MCF 10A (cell line): Measurements from ENCODE around the gene TRIM71. TPM values are rescaled to one million over a fixed set of nuclear protein-coding genes. Genes with fewer than 3 reads are reported as not detected.
"Not testable (repeated sequence)": the region's sequence is repeated elsewhere in the genome, so short reads cannot be mapped to it uniquely, and the experiment has no call there.

ENCODE experiments used
- BruUV-seq: library from RNA; stranded (reverse); fragments of 400-500 nt; replicated peaks from 2 replicates; lab custom pipeline; 2021; lab: Mats Ljungman, UMichigan
- CTCF ChIA-PET: fragments of 300-600 bp; sonication (Branson Sonifier 250); formaldehyde crosslinking; extraction: SDS; loops from one replicate; lab custom pipeline; 2021; ENCODE audit warnings: antibody characterized with exemption, inconsistent platforms; lab: Yijun Ruan, JAX
- POLR2A ChIA-PET: fragments of 300-600, 350-650 bp; sonication (Branson Sonifier 250); formaldehyde crosslinking; extraction: SDS; loops from one replicate; lab custom pipeline; 2020; ENCODE audit warnings: antibody characterized with exemption, inconsistent platforms; lab: Yijun Ruan, JAX
- DNase-seq: peaks from one replicate; pipeline ENCODE4 v3.0.0-alpha.2; 2018; ENCODE audit not compliant: unreplicated experiment
- H3K27ac Mint-ChIP-seq: one replicate; pipeline ENCODE4 v1.8.0; 2022; ENCODE audit warnings: mild to moderate bottlenecking, low read depth, mixed read lengths; ENCODE audit not compliant: unreplicated experiment
- H3K27me3 Mint-ChIP-seq: one replicate; pipeline ENCODE4 v1.8.0; 2022; ENCODE audit warnings: mixed read lengths; ENCODE audit not compliant: insufficient read depth, unreplicated experiment
- H3K36me3 Mint-ChIP-seq: one replicate; pipeline ENCODE4 v1.8.0; 2022; ENCODE audit warnings: mild to moderate bottlenecking, moderate library complexity, mixed read lengths; ENCODE audit not compliant: insufficient read depth, unreplicated experiment
- H3K4me1 Mint-ChIP-seq: one replicate; pipeline ENCODE4 v1.8.0; 2022; ENCODE audit warnings: mixed read lengths; ENCODE audit not compliant: insufficient read depth, unreplicated experiment
- H3K4me3 Mint-ChIP-seq: one replicate; pipeline ENCODE4 v1.8.0; 2022; ENCODE audit warnings: mild to moderate bottlenecking, moderate library complexity, mixed read lengths; ENCODE audit not compliant: unreplicated experiment
- H3K9me3 Mint-ChIP-seq: one replicate; pipeline ENCODE4 v1.8.0; 2022; ENCODE audit warnings: mixed read lengths; ENCODE audit not compliant: unreplicated experiment
- intact Hi-C: fragments of 100-400 bp; cut with micrococcal nuclease; formaldehyde crosslinking; loops from 2 replicates; pipeline ENCODE4 v1.14.1; 2022
- total RNA-seq: library from RNA; stranded (reverse); gene quantifications from 2 replicates; pipeline ENCODE4 v1.2.3, GENCODE V29; 2022
- TF ChIP-seq, protein P1 (sequence below): fragments of 200-600 bp; IDR thresholded peaks from one replicate; pipeline ENCODE4 v1.8.0; 2022; ENCODE audit warnings: antibody characterized with exemption, mild to moderate bottlenecking; ENCODE audit not compliant: unreplicated experiment

The TRIM71 gene
- total RNA-seq, 1 experiment from 2014 or later, result 0.05 TPM

DNA sequence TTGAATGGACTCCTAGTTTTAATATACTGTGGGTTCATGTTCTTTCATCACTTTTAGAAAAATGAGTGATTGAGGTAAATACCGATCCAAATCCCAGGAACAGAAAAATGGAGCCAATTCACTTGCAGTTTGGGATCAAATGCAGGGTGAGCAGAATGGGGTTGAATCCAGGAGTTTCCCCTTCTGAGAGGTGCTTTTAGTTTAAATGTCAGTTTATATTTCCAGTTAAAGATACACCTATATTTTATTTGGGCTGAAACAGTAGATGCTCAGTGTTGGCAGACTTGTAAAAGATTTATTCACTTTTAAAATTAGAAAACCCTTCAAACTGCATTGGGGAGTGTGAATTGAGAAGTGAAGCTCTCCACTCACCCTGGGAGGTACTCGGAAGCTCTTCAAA lies 2.6 kb downstream of the TRIM71 start:
- ChIA-PET CTCF (interaction anchor here (0.5 kb wide), 1 partner anchor 37 kb away, joined by 3 read pairs; no protein-coding TSS in a partner anchor), POLR2A (interaction anchor here (0.9 kb wide), 1 partner anchor 80 kb away, joined by 3 read pairs; no protein-coding TSS in a partner anchor)
- peaks cover 11% of the 10 kb centered on the region for H3K27me3 Mint-ChIP-seq
- TF ChIP-seq, protein P1, sequence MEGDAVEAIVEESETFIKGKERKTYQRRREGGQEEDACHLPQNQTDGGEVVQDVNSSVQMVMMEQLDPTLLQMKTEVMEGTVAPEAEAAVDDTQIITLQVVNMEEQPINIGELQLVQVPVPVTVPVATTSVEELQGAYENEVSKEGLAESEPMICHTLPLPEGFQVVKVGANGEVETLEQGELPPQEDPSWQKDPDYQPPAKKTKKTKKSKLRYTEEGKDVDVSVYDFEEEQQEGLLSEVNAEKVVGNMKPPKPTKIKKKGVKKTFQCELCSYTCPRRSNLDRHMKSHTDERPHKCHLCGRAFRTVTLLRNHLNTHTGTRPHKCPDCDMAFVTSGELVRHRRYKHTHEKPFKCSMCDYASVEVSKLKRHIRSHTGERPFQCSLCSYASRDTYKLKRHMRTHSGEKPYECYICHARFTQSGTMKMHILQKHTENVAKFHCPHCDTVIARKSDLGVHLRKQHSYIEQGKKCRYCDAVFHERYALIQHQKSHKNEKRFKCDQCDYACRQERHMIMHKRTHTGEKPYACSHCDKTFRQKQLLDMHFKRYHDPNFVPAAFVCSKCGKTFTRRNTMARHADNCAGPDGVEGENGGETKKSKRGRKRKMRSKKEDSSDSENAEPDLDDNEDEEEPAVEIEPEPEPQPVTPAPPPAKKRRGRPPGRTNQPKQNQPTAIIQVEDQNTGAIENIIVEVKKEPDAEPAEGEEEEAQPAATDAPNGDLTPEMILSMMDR, result no peak
- no peaks in the 10 kb centered on the region for H3K4me1 Mint-ChIP-seq
- H3K9me3 Mint-ChIP-seq, result no peaks in the 10 kb centered on the region
- BruUV-seq, result no TSS peak
- no peak for DNase-seq
- no peak overlapping the region for H3K27ac Mint-ChIP-seq
- no peak overlapping the region for H3K4me3 Mint-ChIP-seq
- intact Hi-C loops, result no loop called here
- no peaks in the 10 kb centered on the region for H3K36me3 Mint-ChIP-seq

DNA sequence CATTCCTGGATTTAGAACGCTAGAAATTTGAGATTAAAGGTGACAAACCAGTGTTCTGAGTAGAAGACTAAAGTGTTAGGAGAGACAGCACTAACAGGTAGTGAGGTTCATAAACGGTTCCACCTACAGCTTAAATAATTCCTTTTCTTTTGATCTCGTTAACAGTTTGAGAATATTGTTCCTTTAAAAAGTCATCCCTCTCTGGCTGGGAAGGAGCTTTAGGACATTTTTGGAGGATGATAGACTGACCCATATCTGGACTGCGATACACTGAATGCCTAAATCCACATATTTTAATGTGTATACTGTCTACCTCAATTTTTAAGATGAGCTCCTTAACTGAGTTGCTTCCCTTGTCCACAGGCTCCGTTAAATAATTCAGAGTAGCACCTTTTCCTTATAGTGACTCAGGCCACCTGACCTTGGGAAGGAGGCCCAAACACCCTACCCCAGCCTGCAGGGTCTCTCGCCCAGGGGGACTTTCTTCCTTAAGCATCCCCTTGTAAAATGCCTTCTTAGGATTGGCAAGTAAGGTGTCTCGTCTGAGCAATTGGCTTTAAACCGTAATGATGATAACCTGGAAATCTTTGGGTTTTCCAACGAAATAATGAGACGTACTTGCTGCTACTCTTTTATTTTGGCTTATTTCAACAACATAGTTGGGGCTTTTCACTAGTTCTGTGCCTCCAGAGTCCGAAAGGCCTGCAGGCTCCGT lies 3.3 kb downstream of the TRIM71 start:
- Mint-ChIP-seq H3K27me3 (peaks cover 9% of the 10 kb centered on the region), H3K36me3 (no peaks in the 10 kb centered on the region), H3K9me3 (no peaks in the 10 kb centered on the region), H3K4me1 (no peaks in the 10 kb centered on the region), H3K4me3 (no peak overlapping the region), H3K27ac (no peak overlapping the region)
- ChIA-PET POLR2A (interaction anchor here (0.9 kb wide), 1 partner anchor 80 kb away, joined by 3 read pairs; no protein-coding TSS in a partner anchor), CTCF (interaction anchor here (0.5 kb wide), 1 partner anchor 38 kb away, joined by 3 read pairs; no protein-coding TSS in a partner anchor)
- intact Hi-C loops, result no loop called here
- TF ChIP-seq, protein P1, result no peak
- no peak for DNase-seq
- no TSS peak for BruUV-seq

DNA sequence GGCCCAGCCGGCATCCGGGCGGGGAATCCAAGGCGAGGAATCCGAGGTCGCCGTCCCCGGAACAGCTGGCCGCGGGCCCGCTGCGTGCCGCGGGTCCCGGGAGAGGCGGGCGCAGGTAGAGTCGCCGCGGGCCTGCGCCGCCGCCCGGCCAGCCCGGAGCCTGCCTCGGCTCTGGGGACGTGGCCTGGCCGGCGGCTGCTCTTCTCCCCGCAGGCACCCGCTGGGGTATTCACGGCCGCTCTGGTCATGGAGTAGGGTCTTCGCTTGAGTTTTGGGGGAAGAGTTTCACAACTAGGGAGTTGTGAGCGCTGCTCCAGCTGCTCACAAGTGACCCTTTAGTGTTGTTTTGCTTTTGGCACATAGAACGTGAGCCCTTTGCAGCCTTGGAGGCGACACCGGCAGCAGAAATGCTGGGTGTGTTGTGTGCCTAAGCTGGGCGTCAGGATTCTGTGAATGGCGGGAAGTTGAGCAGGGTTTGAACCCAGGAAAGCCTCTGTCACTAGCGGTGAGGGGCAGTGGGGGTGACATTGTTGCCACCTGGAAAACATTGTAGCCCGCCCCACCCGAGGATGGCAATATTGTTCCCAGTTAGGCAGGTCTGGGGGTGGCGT lies 4.0 kb downstream of the TRIM71 start:
- DNase-seq, result no peak
- no TSS peak for BruUV-seq
- intact Hi-C loops, result no loop called here
- Mint-ChIP-seq H3K9me3 (no peaks in the 10 kb centered on the region), H3K4me1 (no peaks in the 10 kb centered on the region), H3K27me3 (peaks cover 2% of the 10 kb centered on the region), H3K27ac (no peak overlapping the region), H3K36me3 (no peaks in the 10 kb centered on the region), H3K4me3 (no peak overlapping the region)
- TF ChIP-seq, protein P1, result no peak
- POLR2A ChIA-PET, result no interaction called here
- CTCF ChIA-PET, result no interaction called here

DNA sequence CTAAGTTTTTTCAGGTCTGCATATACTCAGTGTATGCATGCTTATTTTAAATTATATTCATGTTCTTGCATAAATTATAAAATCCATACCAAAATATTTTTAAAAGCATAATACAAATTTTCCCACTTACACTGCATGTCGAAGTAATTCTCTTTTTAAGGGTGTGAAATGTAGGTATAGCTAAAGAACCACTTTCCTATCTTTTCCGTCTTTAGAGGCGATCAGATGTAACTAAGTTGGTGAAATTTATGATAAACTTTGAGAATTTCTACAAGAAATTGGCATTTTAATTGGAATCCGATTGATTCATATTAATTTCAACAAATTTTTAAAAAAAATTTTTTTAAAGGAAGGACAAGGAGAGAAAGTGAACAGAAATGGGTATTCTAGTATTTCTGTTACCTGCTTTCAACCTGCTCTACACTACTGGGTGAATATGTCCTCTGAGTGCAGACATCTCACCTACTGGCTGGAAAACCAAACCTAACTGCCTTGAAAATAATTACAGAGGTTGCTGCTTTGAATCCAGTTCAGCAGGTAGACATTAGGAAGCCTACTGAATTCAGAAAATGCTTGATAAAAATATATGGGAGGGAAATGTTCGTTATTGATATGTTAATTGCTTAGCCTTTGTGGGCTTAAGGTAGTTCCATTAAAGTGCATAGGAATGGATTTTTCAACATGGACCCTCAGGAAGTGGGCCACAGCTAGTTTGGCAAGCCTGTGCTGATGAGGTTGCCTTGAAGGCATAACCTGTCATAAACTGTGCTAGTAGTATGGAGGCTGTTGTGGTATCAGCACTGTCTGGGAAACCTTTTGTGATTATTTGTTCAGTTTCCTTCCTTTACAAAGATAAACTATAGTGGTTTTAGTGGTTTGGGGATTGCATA lies 5.1 kb downstream of the TRIM71 start:
- Mint-ChIP-seq H3K4me3 (no peak overlapping the region), H3K9me3 (no peaks in the 10 kb centered on the region), H3K27ac (no peak overlapping the region), H3K27me3 (no peaks in the 10 kb centered on the region), H3K4me1 (no peaks in the 10 kb centered on the region), H3K36me3 (no peaks in the 10 kb centered on the region)
- BruUV-seq, result no TSS peak
- POLR2A ChIA-PET, result interaction anchor here (0.7 kb wide), 2 partner anchors 34 to 146 kb away, joined by 3 read pairs; no protein-coding TSS in a partner anchor
- no peak for DNase-seq
- CTCF ChIA-PET, result no interaction called here
- TF ChIP-seq, protein P1, result no peak
- intact Hi-C loops, result no loop called here

DNA sequence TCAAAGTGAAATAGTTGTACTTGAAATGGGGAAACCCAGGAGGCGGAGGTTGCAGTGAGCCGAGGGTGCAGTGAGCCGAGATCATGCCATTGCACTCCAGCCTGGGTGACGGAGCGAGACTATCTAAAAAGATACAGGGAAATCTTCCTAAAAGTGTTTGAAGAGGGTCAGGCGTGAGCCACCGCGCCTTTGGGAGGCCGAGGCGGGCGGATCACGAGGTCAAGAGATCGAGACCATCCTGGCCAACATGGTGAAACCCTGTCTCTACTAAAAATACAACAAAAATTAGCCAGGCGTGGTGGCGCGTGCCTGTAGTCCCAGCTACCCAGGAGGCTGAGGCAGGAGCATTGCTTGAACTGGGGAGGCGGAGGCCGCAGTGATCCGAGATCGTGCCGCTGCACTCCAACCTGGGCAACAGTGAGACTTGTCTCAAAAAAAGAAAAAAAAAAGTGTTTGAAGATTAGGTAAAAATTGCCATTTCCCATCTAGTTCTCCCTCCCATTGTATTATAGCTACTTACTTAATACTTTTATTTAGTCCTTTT lies 5.9 kb downstream of the TRIM71 start:
- POLR2A ChIA-PET, H3K27ac Mint-ChIP-seq, H3K4me3 Mint-ChIP-seq, H3K9me3 Mint-ChIP-seq, intact Hi-C loops, H3K36me3 Mint-ChIP-seq, DNase-seq, BruUV-seq, H3K27me3 Mint-ChIP-seq, H3K4me1 Mint-ChIP-seq: not testable (repeated sequence)
- CTCF ChIA-PET, result interaction anchor here (0.6 kb wide), 1 partner anchor 10 kb away, joined by 7 read pairs; no protein-coding TSS in a partner anchor
